HG03039 (cell line): ENCODE measurements around the gene ASPA.
"Not testable (repeated sequence)": the region's sequence is repeated elsewhere in the genome, so short reads cannot be mapped to it uniquely, and the experiment has no call there.

Experiments used
- ATAC-seq: cut with Tn5 transposase; IDR thresholded peaks from one replicate; pipeline ENCODE4 v1.9.1; 2021; ENCODE audit warnings: mild to moderate bottlenecking, moderate library complexity; ENCODE audit not compliant: unreplicated experiment

Gene ASPA

GRCh38 chr17:3475812-3476610 lies at the start of gene ASPA:
TSS of gene ASPA (plus strand) at chr17:3475997. CDS start at chr17:3476160, 163 bp downstream.
- ATAC-seq = no peak

- not testable (repeated sequence) for ATAC-seq
These were observed 42.6 kb upstream of the ASPA start for GRCh38 chr17:3433215-3433614.

GRCh38 chr17:3433741-3434140 lies 42.1 kb upstream of the ASPA start, which contains the start of gene OR1E2:
TSS of gene OR1E2 (minus strand) at chr17:3433841. CDS start at chr17:3433841, 0 bp downstream.
- no peak for ATAC-seq

- no peak for ATAC-seq
These were observed 37.4 kb upstream of the ASPA start for GRCh38 chr17:3438368-3438767.

- no peak for ATAC-seq
These were observed 35.3 kb upstream of the ASPA start for GRCh38 chr17:3440451-3440850.

- ATAC-seq = no peak
These were observed 28.2 kb upstream of the ASPA start for GRCh38 chr17:3447625-3448024.

GRCh38 chr17:3448059-3448665 lies 27.6 kb upstream of the ASPA start:
- no peak for ATAC-seq

GRCh38 chr17:3466355-3466754 lies 9.4 kb upstream of the ASPA start:
- not testable (repeated sequence) for ATAC-seq

GRCh38 chr17:3469529-3469928 lies 6.3 kb upstream of the ASPA start:
- ATAC-seq = no peak

- ATAC-seq = no peak
These were observed 4.2 kb upstream of the ASPA start, which contains the start of gene SPATA22 for GRCh38 chr17:3471599-3471998. TSS of gene SPATA22 (minus strand) at chr17:3471819. CDS start at chr17:3469325, 2,494 bp downstream.

GRCh38 chr17:3472137-3472536 lies 3.7 kb upstream of the ASPA start:
- ATAC-seq = no peak

- ATAC-seq = no peak
These were observed 1.6 kb upstream of the ASPA start for GRCh38 chr17:3474212-3474611.

- no peak for ATAC-seq
These were observed 529 bp upstream of the ASPA start for GRCh38 chr17:3475251-3475685.

GRCh38 chr17:3479988-3480387 lies 4.2 kb downstream of the ASPA start:
- ATAC-seq = no peak

- no peak for ATAC-seq
These were observed 7.1 kb downstream of the ASPA start for GRCh38 chr17:3482852-3483251.

GRCh38 chr17:3485481-3486068 lies 9.8 kb downstream of the ASPA start:
- ATAC-seq = no peak

- ATAC-seq = no peak
These were observed 21.3 kb downstream of the ASPA start for GRCh38 chr17:3497101-3497500.

- ATAC-seq = no peak
These were observed 25.5 kb downstream of the ASPA start for GRCh38 chr17:3501344-3501743.

GRCh38 chr17:3502466-3502865 lies 26.7 kb downstream of the ASPA start:
- no peak for ATAC-seq

- no peak for ATAC-seq
These were observed 27.5 kb downstream of the ASPA start for GRCh38 chr17:3503285-3503684.

GRCh38 chr17:3505008-3505407 lies 29.2 kb downstream of the ASPA start:
- no peak for ATAC-seq

GRCh38 chr17:3506054-3506453 lies 30.3 kb downstream of the ASPA start:
- no peak for ATAC-seq
